Activated naive CD4-positive, alpha-beta T cell treated with anti-CD3 and anti-CD28 coated beads, Interleukin-2, amount 50 U/mL, for 16 hours (primary cell): ENCODE results near the gene LHPP.

Source experiments
- DNase-seq: peaks from one replicate; pipeline ENCODE4 v3.0.0-alpha.2; 2020

The LHPP gene

DNA sequence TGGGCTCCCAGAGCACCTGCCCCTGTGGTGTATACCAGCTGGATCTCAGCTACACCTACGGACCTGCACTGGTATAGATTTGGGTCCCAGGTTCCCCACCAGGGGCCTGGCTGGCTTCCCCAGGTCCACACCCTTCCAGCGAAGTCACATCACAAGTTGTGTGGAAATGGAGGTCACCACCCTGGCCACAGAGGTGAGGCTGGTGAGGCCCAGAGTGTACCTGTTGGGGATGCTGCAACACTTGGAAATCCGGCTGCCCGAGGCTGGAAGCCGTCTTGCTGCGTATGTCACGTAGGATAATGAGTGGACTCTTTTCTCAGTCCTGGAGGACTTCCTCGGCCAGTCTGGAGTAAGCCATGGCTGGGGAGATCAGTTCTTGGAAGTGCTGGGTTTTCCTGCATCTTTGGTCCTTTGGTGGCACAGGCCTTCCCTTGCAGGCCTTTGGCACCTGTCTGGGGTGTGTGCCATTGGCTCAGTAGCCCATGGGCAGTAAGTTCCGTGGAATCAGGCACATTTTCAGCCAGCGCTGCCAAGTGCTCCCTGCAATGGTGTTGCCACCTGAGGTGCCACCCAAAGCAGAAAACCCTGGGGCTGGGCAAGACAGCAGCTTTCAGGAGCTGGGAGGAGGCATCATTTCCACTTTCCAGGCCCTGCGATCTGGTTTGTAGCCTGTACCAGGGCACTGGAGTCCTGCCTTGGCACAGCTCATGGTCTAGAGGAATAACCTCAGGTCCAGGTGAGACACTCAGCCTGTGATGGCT is 97.9 kb downstream of the LHPP start:
- DNase-seq, result no peak

DNA sequence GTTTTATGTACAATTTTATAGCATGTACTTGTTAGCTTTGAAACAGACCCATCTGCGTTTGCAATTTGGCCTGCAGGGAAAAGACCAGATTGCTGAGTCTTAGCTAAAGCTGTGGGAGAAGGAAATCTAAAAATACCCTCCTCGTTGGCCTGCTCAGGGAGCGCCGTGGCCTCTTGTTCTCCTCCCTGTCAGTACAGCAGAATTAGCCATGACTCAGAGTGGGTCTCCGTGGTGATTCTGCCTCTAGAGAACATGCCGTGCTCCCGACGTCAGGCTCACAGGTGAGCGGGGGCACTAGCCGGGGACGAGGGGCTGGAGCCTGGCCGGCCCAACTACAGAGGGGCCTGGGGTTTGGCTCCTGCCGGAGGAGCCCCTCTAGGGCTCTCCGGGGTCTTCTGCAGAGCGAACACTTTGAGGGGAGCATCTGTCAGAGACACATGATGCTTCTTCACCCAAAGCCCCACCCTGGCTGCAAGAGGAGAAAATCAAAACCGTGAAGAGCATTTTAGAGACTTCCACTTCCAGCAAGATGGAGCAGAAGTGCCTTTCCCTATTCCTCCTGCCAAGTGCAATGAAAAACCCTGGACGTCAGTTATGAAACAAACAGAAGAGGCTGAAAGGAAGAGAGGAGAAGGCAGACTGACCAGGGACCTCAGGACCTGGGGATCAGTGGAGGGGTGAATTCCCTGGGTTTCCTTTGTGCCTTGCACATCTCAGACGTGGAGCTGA is 98.9 kb downstream of the LHPP start:
- DNase-seq, result no peak

GRCh38 chr10:124561206-124561605 is 99.6 kb downstream of the LHPP start:
- no peak for DNase-seq

DNA sequence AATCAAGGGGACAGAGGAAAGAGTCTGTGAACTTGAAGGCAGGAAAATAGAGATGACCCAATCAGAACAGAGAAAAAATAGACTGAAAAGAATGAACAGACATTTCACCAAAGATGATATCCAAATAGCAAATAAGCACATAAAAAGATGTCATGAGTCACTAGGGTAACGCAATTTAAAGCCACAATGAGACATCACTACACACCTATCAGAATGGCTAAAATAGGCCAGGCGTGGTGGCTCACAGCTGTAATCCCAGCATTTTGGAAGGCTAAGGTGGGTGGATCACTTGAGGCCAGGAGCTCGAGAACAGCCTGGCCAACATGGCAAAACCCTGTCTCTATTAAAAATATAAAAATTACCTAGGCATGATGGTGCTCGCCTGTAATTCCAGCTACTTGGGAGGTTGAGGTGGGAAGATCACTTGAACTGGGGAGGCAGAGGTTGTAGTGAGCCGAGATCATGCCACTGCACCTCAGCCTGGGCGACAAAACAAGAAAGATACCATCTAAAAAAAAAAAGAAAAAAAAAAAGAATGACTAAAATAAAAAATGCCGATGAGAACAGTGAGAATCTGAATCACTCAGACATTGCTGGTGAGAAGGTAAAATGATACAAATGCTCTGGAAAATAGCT is 100.9 kb downstream of the LHPP start:
- DNase-seq, result no peak

GRCh38 chr10:124563320-124564040 is 101.9 kb downstream of the LHPP start:
- DNase-seq, result no peak

DNA sequence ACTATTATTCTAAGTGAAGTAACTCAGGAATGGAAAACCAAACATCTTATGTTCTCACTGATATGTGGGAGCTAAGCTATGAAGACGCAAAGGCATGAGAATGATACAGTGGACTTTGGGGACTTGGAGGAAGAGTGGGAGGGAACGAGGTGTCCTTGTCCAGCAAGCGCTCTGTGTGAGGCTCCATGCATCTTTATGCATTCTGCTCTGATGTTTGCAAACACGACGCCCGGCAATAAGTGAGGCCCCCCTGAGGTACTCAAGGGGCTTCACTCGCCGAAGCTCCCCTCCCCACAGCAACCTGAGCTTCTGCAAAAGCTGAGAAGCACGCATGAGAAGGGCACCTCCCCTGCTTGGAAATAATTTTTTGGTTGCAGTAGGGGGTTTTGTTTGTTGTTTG is 103.3 kb downstream of the LHPP start:
- DNase-seq, result no peak

- DNase-seq, result no peak
Measured at GRCh38 chr10:124565565-124566221, 104.1 kb downstream of the LHPP start.

GRCh38 chr10:124566222-124566888 is 104.7 kb downstream of the LHPP start:
- DNase-seq, result no peak

GRCh38 chr10:124566981-124567835 is 105.6 kb downstream of the LHPP start:
- DNase-seq, result no peak

- no peak for DNase-seq
Measured at GRCh38 chr10:124568339-124568738, 106.7 kb downstream of the LHPP start.

GRCh38 chr10:124568848-124569622 is 107.4 kb downstream of the LHPP start:
- DNase-seq, result no peak

- DNase-seq, result no peak
Measured at GRCh38 chr10:124569623-124570470, 108.2 kb downstream of the LHPP start.

DNA sequence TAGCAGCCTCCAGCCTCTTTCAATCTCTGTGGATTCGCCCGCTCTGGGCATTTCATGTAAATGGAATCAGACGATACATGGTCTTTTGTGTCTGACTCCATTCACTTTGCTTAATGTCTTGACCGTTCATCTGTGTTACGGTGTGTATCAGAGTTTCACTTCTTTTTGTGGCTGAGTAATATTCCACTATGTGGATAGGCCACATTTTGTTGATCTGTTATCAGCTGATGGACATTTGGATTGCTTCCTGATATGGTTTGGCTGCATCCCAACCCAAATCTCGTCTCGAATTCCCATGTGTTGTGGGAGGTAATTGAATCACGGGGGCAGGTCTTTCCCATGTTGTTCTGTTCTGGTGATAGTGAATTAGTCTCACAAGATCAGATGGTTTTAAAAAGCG is 109.0 kb downstream of the LHPP start:
- DNase-seq, result no peak

- DNase-seq, result no peak
Measured at GRCh38 chr10:124572751-124573150, 111.1 kb downstream of the LHPP start.

- DNase-seq, result no peak
Measured at GRCh38 chr10:124573726-124574455, 112.3 kb downstream of the LHPP start.

- no peak for DNase-seq
Measured at GRCh38 chr10:124574456-124575070, 112.9 kb downstream of the LHPP start.

GRCh38 chr10:124575107-124576035 is 113.7 kb downstream of the LHPP start:
- no peak for DNase-seq
